CD4-positive, alpha-beta T cell treated with Interleukin-17A for 1 hour (primary cell): ENCODE data around the gene SLC44A4.
"Not testable (repeated sequence)": the region's sequence is repeated elsewhere in the genome, so short reads cannot be mapped to it uniquely, and the experiment has no call there.

Source experiments
- DNase-seq: peaks from one replicate; pipeline ENCODE4 v3.0.0-alpha.2; 2020

The SLC44A4 gene

GRCh38 chr6:31851980-31852718, 26.6 kb downstream of the SLC44A4 start:
- DNase-seq: peak; percentile 25

GRCh38 chr6:31851485-31851832, 27.3 kb downstream of the SLC44A4 start:
- DNase-seq: no peak

- no peak for DNase-seq
Observed at GRCh38 chr6:31850765-31851484, 27.9 kb downstream of the SLC44A4 start.

- DNase-seq: no peak
Observed at GRCh38 chr6:31847276-31847978, 31.4 kb downstream of the SLC44A4 start.

GRCh38 chr6:31844507-31844906, 34.3 kb downstream of the SLC44A4 start:
- DNase-seq: no peak

GRCh38 chr6:31842053-31842452, 36.7 kb downstream of the SLC44A4 start:
- no peak for DNase-seq

GRCh38 chr6:31839779-31840126, 39.0 kb downstream of the SLC44A4 start:
- not testable (repeated sequence) for DNase-seq

GRCh38 chr6:31838968-31839367, 39.8 kb downstream of the SLC44A4 start:
- no peak for DNase-seq

- not testable (repeated sequence) for DNase-seq
Observed at GRCh38 chr6:31838114-31838553, 40.7 kb downstream of the SLC44A4 start.

- DNase-seq: no peak
Observed at GRCh38 chr6:31837369-31838113, 41.3 kb downstream of the SLC44A4 start.

GRCh38 chr6:31836474-31837368, 42.1 kb downstream of the SLC44A4 start:
- peak; percentile 42 for DNase-seq

GRCh38 chr6:31836047-31836473, 42.7 kb downstream of the SLC44A4 start:
- peak; percentile 22 for DNase-seq

- DNase-seq: peak; percentile 87
Observed at GRCh38 chr6:31834367-31835250, 44.2 kb downstream of the SLC44A4 start.

GRCh38 chr6:31831350-31832215, 47.2 kb downstream of the SLC44A4 start:
- no peak for DNase-seq

- DNase-seq: no peak
Observed at GRCh38 chr6:31830886-31831335, 47.9 kb downstream of the SLC44A4 start.

GRCh38 chr6:31829633-31830283, 49.0 kb downstream of the SLC44A4 start:
- peak; percentile 71 for DNase-seq

GRCh38 chr6:31827286-31828079, 51.3 kb downstream of the SLC44A4 start, which contains the start of gene HSPA1B:
Gene HSPA1B, plus strand, starts transcription at chr6:31827738. Its CDS starts 213 bp downstream, at chr6:31827951.
- peak; percentile 94 for DNase-seq

- no peak for DNase-seq
Observed at GRCh38 chr6:31826793-31827285, 52.0 kb downstream of the SLC44A4 start.
